Measurements from ENCODE around the gene FGGY.

Gene FGGY

DNA sequence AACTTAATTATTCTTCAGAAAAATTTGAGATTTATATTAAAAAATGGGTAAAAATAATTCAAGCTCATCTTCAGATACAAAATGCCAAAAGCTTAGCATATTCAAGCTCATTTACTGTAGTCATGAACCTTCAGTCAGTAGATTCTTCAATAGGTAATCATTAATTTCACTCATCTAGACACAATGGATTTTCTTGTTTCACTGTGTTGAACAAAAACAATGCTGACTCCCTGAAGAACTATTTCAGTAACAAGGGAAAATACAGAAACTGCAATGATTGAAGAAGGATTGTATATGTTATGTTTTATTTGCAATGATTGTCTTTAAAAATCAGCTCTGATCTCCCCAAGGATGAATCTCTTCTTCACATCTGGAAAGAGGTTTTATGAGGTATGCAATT is 508.7 kb downstream of the FGGY start:
- no peak for DNase-seq

Measured in T-helper 9 cell (primary cell).